Smooth muscle cell (in vitro differentiated cells): ENCODE results near the gene NT5M. TPM values are rescaled to one million over a fixed set of nuclear protein-coding genes. Genes with fewer than 3 reads are reported as not detected.

Source experiments
- DNase-seq: peaks from one replicate; lab custom pipeline; 2025; ENCODE audit not compliant: unreplicated experiment; lab: John Stamatoyannopoulos, UW
- H2AFZ ChIP-seq: fragments of 200-600 bp; sonication (generic); 2 replicates; pipeline ENCODE4 v1.6.0; 2016; ENCODE audit warnings: antibody characterized with exemption, low read depth, mild to moderate bottlenecking
- H3F3A ChIP-seq: fragments of 200-600 bp; sonication (generic); 2 replicates; pipeline ENCODE4 v1.6.0; 2017; ENCODE audit warnings: antibody characterized with exemption, low read depth
- H3K27ac ChIP-seq: fragments of 200-600 bp; sonication (generic); 2 replicates; pipeline ENCODE4 v1.5.1; 2016; ENCODE audit warnings: low read depth, mild to moderate bottlenecking
- H3K27me3 ChIP-seq: fragments of 200-600 bp; sonication (generic); 2 replicates; pipeline ENCODE4 v1.6.1; 2016; ENCODE audit warnings: low read depth, mild to moderate bottlenecking
- H3K36me3 ChIP-seq: fragments of 200-600 bp; sonication (generic); 2 replicates; pipeline ENCODE4 v1.5.1; 2016; ENCODE audit warnings: low read depth
- H3K4me1 ChIP-seq: fragments of 200-600 bp; sonication (generic); 2 replicates; pipeline ENCODE4 v1.5.1; 2016; ENCODE audit warnings: low read depth
- H3K4me2 ChIP-seq: fragments of 200-600 bp; sonication (generic); 2 replicates; pipeline ENCODE4 v1.6.0; 2016; ENCODE audit warnings: mild to moderate bottlenecking
- H3K4me3 ChIP-seq: fragments of 200-600 bp; sonication (generic); 2 replicates; pipeline ENCODE4 v1.5.1; 2016; ENCODE audit warnings: mild to moderate bottlenecking
- H3K79me2 ChIP-seq: fragments of 200-600 bp; sonication (generic); 2 replicates; pipeline ENCODE4 v1.6.0; 2016; ENCODE audit warnings: low read depth, mild to moderate bottlenecking
- H3K9ac ChIP-seq: fragments of 200-600 bp; sonication (generic); 2 replicates; pipeline ENCODE4 v1.6.0; 2016; ENCODE audit warnings: low read depth
- H3K9me3 ChIP-seq: fragments of 200-600 bp; sonication (generic); replicated peaks from 2 replicates; pipeline ENCODE4 v1.5.1; 2016; ENCODE audit warnings: low read depth
- H4K20me1 ChIP-seq: fragments of 200-600 bp; sonication (generic); 2 replicates; pipeline ENCODE4 v1.6.0; 2016; ENCODE audit warnings: low read depth
- WGBS: methylation state at CpG from one replicate; pipeline ENCODE4 v1.1.7; 2016; ENCODE audit warnings: low lambda C conversion rate; 5-methylcytosine and 5-hydroxymethylcytosine counted together
- polyA plus RNA-seq: library from polyadenylated mRNA; unstranded; fragments of >200 nt; fragmentation: Nextera tagmentation; extraction: Ambion mirVana; gene quantifications from 2 replicates; pipeline ENCODE4 v1.2.1, GENCODE V29; 2016
- total RNA-seq: library from RNA; depleted of rRNA; stranded (reverse); fragments of >200 nt; gene quantifications from 2 replicates; pipeline ENCODE4 v1.2.3, GENCODE V29; 2014
- TF ChIP-seq, protein P1 (sequence below): fragments of 200-600 bp; sonication (generic); IDR thresholded peaks from 2 replicates; pipeline ENCODE4 v1.5.1; 2017; ENCODE audit warnings: borderline replicate concordance, mild to moderate bottlenecking, antibody characterized with exemption; ENCODE audit not compliant: insufficient read depth, poor library complexity, severe bottlenecking

NT5M gene
- total and polyA plus RNA-seq, 2 experiments from 2014 or later: 2.5 to 6.1 TPM

DNA sequence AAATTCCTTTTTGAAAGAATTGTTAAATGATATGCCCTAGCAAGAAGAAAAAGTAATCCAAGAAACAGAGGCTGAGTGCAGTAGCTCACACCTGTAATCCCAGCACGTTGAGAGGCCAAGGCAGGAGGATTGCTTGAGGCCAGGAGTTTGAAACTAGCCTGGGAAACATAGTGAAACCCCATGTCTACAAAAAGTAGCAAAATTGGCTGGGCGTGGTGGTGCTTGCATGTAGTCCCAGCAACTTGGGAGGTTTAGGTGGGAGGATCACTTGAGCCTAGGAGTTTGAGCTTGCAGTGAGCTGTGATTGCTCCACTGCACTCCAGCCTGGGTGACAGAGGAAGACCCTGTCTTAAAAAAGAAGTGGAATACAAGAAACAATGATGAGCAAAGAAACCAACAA is 56.1 kb downstream of the NT5M start:
- Histone ChIP-seq H3K79me2 (no peaks in the 10 kb centered on the region), H3K4me1 (no peaks in the 10 kb centered on the region), H3K9ac (no peak overlapping the region), H3K4me2 (no peak overlapping the region), H3K27ac (no peak overlapping the region), H3K4me3 (no peak overlapping the region), H2AFZ (no peak overlapping the region), H3K27me3 (no peaks in the 10 kb centered on the region), H3F3A (no peaks in the 10 kb centered on the region), H3K36me3 (no peaks in the 10 kb centered on the region), H3K9me3 (no peaks in the 10 kb centered on the region), H4K20me1 (no peaks in the 10 kb centered on the region)
- TF ChIP-seq, protein P1, sequence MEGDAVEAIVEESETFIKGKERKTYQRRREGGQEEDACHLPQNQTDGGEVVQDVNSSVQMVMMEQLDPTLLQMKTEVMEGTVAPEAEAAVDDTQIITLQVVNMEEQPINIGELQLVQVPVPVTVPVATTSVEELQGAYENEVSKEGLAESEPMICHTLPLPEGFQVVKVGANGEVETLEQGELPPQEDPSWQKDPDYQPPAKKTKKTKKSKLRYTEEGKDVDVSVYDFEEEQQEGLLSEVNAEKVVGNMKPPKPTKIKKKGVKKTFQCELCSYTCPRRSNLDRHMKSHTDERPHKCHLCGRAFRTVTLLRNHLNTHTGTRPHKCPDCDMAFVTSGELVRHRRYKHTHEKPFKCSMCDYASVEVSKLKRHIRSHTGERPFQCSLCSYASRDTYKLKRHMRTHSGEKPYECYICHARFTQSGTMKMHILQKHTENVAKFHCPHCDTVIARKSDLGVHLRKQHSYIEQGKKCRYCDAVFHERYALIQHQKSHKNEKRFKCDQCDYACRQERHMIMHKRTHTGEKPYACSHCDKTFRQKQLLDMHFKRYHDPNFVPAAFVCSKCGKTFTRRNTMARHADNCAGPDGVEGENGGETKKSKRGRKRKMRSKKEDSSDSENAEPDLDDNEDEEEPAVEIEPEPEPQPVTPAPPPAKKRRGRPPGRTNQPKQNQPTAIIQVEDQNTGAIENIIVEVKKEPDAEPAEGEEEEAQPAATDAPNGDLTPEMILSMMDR: no peak
- WGBS: 91% methylated on average over 2 of the region's 2 CpGs
- DNase-seq: no peak

DNA sequence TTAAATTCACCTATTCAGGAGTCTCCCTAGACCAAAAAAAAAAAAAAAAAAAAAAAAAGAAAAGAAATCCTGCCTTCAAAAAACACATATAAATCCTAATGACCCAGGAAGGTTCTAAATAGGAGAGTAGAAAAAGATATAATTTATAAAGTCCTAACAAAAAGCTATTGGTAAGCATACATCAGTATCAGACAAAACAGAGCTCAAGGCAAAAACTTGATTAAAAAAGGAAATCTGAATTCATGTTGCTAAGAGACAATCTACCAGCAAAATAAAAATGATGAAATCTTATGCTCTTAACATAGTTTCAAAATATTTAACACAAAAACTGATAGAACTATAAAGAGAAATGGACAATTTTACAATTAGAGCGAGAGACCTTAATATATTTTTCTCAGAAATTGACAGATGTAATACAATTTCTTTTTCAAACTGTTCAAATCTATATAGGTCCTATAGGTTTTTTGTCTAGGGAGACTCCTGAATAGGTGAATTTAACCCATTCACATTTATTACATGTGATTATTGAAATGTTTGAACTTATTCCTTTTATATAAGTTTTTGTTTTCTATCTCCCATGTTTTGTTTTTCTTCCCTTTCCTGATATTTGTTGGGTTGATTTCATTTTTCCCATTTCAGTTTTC is 57.0 kb downstream of the NT5M start:
- no peaks in the 10 kb centered on the region for H3K79me2 ChIP-seq
- no peaks in the 10 kb centered on the region for H3K9me3 ChIP-seq
- no peaks in the 10 kb centered on the region for H4K20me1 ChIP-seq
- H3K27ac ChIP-seq: no peak overlapping the region
- no peaks in the 10 kb centered on the region for H3K36me3 ChIP-seq
- H3K9ac ChIP-seq: no peak overlapping the region
- no peak overlapping the region for H3K4me2 ChIP-seq
- H3F3A ChIP-seq: no peaks in the 10 kb centered on the region
- TF ChIP-seq, protein P1: no peak
- no peak overlapping the region for H2AFZ ChIP-seq
- DNase-seq: no peak
- no peaks in the 10 kb centered on the region for H3K4me1 ChIP-seq
- WGBS: 92% methylated on average over 1 of the region's 1 CpG
- H3K27me3 ChIP-seq: no peaks in the 10 kb centered on the region
- no peak overlapping the region for H3K4me3 ChIP-seq

DNA sequence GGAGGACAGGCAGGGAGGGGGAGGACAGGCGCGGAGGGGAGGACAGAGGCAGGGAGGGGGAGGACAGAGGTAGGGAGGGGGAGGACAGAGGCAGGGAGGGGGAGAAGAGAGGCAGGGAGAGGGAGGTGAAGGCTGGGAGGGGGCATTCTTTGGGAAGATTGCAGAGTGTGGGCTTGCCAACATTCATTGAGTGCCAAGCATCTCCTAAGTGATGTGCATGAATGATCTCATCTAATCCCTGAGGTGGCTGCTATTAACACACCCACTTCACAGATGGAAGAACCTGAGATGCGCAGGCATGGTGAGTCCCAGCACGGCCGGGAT is 58.3 kb downstream of the NT5M start:
- Histone ChIP-seq H3K9me3 (no peaks in the 10 kb centered on the region), H3K4me1 (no peaks in the 10 kb centered on the region), H3K4me2 (no peak overlapping the region), H3F3A (no peaks in the 10 kb centered on the region), H4K20me1 (no peaks in the 10 kb centered on the region), H3K36me3 (no peaks in the 10 kb centered on the region), H3K79me2 (no peaks in the 10 kb centered on the region), H2AFZ (no peak overlapping the region), H3K9ac (no peak overlapping the region), H3K27ac (no peak overlapping the region), H3K4me3 (no peak overlapping the region), H3K27me3 (no peaks in the 10 kb centered on the region)
- TF ChIP-seq, protein P1: no peak
- DNase-seq: no peak
- 53% methylated on average over 3 of the region's 5 CpGs for WGBS

DNA sequence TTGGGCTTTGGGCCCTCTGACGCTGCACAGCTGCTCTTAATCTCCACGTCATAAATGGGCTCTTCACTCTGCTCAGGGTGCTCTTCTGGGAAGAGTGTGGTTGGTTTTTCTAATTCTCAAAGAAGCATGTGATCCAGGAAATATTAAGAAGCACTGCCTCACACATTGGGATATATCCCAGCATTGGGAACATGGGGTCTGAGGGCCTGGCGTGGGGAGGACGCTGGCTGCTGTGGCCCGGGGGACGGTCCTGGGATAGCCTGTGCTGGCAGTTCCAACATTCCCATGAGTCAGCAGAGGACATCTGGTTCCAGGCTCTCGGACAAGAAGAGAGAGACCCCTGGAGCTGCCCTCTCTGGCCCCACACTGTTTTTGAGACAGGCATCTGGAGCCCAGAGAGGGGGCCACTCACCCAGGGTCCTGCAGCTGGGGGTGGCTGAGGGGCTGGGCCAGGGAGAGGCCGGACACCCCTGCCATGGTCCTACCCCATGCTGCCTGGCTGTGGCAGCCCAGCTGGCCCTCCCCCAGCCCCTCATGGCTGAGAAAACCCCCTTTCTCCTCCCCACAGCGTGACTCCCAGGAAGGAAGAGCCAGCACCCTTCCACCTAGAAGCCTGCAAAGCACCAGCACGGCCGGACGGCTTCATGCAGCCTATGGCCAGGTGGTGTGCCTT is 58.8 kb downstream of the NT5M start:
- H3K36me3 ChIP-seq: no peaks in the 10 kb centered on the region
- TF ChIP-seq, protein P1: no peak
- H3K4me1 ChIP-seq: no peaks in the 10 kb centered on the region
- no peaks in the 10 kb centered on the region for H3K79me2 ChIP-seq
- DNase-seq: no peak
- H4K20me1 ChIP-seq: no peaks in the 10 kb centered on the region
- no peak overlapping the region for H3K4me2 ChIP-seq
- WGBS: 58% methylated on average over 12 of the region's 12 CpGs
- no peak overlapping the region for H3K27ac ChIP-seq
- H3F3A ChIP-seq: no peaks in the 10 kb centered on the region
- no peaks in the 10 kb centered on the region for H3K9me3 ChIP-seq
- no peaks in the 10 kb centered on the region for H3K27me3 ChIP-seq
- H2AFZ ChIP-seq: no peak overlapping the region
- no peak overlapping the region for H3K4me3 ChIP-seq
- H3K9ac ChIP-seq: no peak overlapping the region
